Measurements from ENCODE around the gene IL11RA.

IL11RA gene

DNA sequence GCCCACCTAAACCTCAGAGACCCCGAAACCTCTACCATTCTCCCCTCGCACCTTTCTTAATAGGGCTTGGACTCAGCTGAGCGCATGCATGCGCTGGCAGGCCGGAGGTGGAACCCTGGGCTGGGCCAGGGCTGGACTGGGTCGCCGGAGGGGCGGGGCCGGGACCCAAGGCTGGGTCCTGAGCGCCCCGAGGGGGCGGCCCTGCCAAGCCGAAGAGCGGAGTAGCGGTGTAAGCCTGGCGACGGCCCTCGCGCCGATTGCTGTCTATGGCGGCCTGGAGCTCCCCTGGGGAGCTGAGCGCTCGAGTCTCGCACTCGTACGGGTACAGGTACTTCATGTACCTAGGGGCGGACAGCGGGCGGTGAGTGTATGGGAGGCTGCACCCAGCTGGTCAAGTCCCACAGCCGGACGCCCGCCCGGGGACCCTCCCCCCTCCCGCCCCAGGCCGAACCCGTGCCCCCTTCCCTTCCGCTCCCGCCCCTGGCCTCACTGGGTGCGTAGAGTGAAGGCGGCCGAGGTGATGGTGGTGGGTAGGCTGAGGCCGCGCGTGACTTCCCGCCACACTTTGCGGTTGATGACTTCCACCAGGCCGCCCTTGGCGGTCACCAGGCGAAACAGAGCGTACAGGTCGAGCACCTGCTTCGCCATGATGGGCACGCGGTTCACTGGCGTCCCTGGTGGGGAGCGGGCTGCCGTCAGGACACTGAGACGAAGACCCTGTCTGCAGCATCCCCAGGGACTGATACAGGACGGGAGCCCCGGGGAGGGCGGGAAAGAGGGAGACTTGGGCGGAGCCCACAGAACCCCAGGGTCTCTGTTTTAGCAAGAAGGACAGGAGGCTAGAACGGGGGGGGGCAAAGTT lies 28.4 kb upstream of the IL11RA start:
- Mint-ChIP-seq H3K4me3 (no peak overlapping the region), H3K27ac (no peak overlapping the region), H3K4me1 (peaks cover 36% of the 10 kb centered on the region), H3K9me3 (no peaks in the 10 kb centered on the region), H3K27me3 (peaks cover 80% of the 10 kb centered on the region), H3K36me3 (no peaks in the 10 kb centered on the region)
- peak; percentile 29 for DNase-seq
- CTCF ChIA-PET, result interaction anchor here (0.7 to 4.1 kb wide), 3 partner anchors 9 to 32 kb away, joined by 4 to 40 read pairs (median 5); no protein-coding TSS in a partner anchor

GRCh38 chr9:34624475-34625185 lies 27.4 kb upstream of the IL11RA start:
- Mint-ChIP-seq H3K4me1 (peaks cover 31% of the 10 kb centered on the region), H3K9me3 (no peaks in the 10 kb centered on the region), H3K27me3 (peaks cover 91% of the 10 kb centered on the region), H3K27ac (no peak overlapping the region), H3K4me3 (no peak overlapping the region), H3K36me3 (no peaks in the 10 kb centered on the region)
- no peak for DNase-seq
- CTCF ChIA-PET, result interaction anchor here (1.1 to 2.4 kb wide), 3 partner anchors 10 to 13 kb away, joined by 3 to 13 read pairs (median 7); partner anchors contain the start of gene SIGMAR1

DNA sequence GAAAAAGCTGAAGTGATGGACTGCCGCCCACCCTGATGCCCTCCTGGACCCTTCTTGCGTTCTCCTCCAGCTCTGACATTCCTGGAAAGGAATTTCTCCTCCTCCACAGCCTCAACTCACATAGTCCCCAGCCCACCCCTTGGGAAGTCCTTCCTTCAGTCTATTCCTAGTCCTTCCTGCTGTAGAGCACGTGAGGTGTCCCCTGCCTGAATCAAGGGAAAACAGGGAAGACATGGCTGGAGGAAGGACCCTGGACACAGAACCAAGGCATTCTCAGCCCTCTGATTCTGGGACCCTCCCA lies 26.8 kb upstream of the IL11RA start:
- no peak overlapping the region for H3K4me3 Mint-ChIP-seq
- DNase-seq, result no peak
- peaks cover 28% of the 10 kb centered on the region for H3K4me1 Mint-ChIP-seq
- peaks cover 96% of the 10 kb centered on the region for H3K27me3 Mint-ChIP-seq
- no peaks in the 10 kb centered on the region for H3K36me3 Mint-ChIP-seq
- H3K27ac Mint-ChIP-seq, result no peak overlapping the region
- H3K9me3 Mint-ChIP-seq, result no peaks in the 10 kb centered on the region
- CTCF ChIA-PET, result interaction anchor here (1.1 to 2.4 kb wide), 5 partner anchors 8 to 33 kb away, joined by 3 to 13 read pairs (median 5); partner anchors contain the start of gene SIGMAR1

GRCh38 chr9:34627716-34628655 lies 24.0 kb upstream of the IL11RA start:
- Mint-ChIP-seq H3K4me3 (peak overlapping the region; percentile 60), H3K4me1 (peaks cover 21% of the 10 kb centered on the region), H3K36me3 (no peaks in the 10 kb centered on the region), H3K27ac (no peak overlapping the region), H3K9me3 (no peaks in the 10 kb centered on the region), H3K27me3 (peaks cover 84% of the 10 kb centered on the region)
- DNase-seq, result no peak
- CTCF ChIA-PET, result no interaction called here

DNA sequence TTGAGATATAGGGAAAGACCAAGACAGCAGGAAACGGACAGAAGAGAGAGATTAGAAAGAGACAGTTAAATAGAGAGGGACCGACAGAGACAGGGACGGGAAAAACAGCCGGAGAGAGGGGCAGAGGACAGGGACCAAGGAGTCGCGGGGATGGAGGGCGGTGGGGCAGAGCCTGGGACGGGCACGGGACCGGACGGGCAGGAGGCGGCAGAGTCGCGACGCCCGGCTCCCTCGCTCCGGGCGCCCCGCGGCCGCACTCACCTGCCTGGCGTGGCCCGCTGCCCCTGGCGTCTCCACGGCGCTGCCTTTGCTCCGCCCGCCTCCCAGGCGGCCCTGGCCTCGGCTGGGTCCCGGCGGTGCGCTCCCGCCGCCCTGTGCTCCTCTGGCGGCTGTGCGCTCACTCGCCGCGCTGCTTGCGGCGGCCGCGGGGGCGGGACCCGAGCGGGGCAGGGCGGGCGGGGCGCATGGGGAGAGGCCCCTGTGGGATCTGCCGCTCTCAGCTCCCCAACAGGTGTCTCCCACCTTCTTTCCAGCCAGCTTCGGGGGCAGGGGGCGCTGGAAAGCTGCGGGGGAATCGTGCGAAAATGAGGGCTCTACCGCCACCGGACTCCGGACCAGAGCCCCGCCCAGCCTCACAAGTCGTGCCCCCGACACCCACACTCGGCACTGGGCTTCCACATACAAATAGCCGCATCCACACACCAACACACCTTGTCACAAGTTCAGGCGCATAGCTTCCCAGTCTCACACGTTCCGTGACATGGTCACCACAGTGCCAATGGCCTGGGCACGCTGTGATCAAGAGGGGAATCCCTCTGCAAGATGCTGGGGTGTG lies 23.1 kb upstream of the IL11RA start, which contains the start of gene ARID3C:
TSS of gene ARID3C (minus strand) at position 411 of the 835 bp plus-strand sequence. CDS start 1,052 bp downstream, outside the sequence.
- CTCF ChIA-PET, result interaction anchor here (1.3 to 9.9 kb wide), 2 partner anchors 14 to 23 kb away, joined by 4 to 130 read pairs; partner anchors contain the start of gene RPP25L
- H3K27me3 Mint-ChIP-seq, result peaks cover 76% of the 10 kb centered on the region
- H3K9me3 Mint-ChIP-seq, result no peaks in the 10 kb centered on the region
- peak within 1 kb of the TSS; percentile 65 for H3K4me3 Mint-ChIP-seq
- peak; percentile 58 for DNase-seq
- no peak within 1 kb of the TSS for H3K27ac Mint-ChIP-seq
- no peaks in the 10 kb centered on the region for H3K36me3 Mint-ChIP-seq
- H3K4me1 Mint-ChIP-seq, result peaks cover 18% of the 10 kb centered on the region

DNA sequence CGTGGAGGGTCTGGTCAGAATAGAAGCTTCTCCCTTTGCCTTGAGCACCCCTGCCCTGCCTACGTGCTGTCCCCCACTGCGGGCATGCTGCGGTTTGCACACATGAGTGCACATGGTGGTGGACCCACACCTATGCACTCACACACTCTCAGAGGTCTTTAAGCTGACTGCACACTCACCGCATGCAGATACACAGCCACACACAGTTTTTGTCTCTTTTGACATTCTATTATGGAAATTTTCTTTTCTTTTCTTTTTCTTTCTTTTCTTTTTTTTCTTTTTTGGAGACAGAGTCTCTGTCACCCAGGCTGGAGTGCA lies 22.5 kb upstream of the IL11RA start:
- peaks cover 70% of the 10 kb centered on the region for H3K27me3 Mint-ChIP-seq
- H3K27ac Mint-ChIP-seq, result no peak overlapping the region
- DNase-seq, result no peak

DNA sequence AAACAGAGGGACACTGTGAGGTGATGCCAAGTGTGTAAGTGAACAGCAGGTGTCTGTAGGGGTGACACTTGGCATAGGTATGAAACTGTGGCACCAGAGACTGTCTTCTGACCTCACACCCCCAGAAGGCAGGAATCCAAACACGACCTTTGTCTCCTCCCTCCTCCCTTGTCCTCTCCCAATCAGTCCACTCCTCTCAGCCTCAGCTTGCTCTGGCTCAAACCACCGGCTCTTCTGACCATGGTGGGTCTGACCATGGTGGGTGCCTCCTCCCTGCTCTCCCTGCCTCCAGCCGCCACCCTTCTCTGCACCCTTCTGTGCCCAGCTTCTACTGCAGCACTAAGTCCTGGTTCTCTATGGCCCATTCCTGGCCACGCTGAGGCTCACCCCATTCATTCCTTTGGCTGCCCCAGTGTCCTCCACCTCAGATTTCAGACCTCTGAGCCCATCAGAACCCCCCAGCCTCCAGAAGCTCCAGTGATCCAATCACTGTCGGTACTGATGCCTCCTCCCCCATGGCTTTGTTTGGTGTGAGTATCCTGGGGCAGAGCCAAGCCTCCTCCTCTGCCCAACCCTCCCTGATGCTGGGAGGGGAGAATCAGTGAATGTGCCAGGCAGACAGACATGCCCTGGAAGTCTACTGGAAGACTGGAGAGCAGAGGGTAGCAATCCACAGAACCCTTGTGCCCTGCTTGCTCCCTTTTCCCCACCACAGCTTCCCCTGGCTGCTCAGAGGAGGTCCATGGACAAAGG lies 21.4 kb upstream of the IL11RA start:
- Mint-ChIP-seq H3K9me3 (no peaks in the 10 kb centered on the region), H3K4me1 (peaks cover 30% of the 10 kb centered on the region), H3K4me3 (no peak overlapping the region), H3K36me3 (peaks cover 5% of the 10 kb centered on the region), H3K27me3 (peaks cover 59% of the 10 kb centered on the region), H3K27ac (no peak overlapping the region)
- CTCF ChIA-PET, result interaction anchor here (5.8 to 9.9 kb wide), 2 partner anchors 9 to 16 kb away, joined by 40 to 130 read pairs; partner anchors contain the start of genes DCTN3 and RPP25L
- DNase-seq, result no peak

More for the DNA sequence above, 22.5 kb upstream of the IL11RA start:
- Mint-ChIP-seq H3K36me3 (no peaks in the 10 kb centered on the region), H3K9me3 (no peaks in the 10 kb centered on the region), H3K4me3 (peak overlapping the region; percentile 65), H3K4me1 (peaks cover 21% of the 10 kb centered on the region)
- CTCF ChIA-PET, result interaction anchor here (0.7 to 9.9 kb wide), 3 partner anchors 15 to 24 kb away, joined by 3 to 130 read pairs (median 4); partner anchors contain the start of gene RPP25L

DNA sequence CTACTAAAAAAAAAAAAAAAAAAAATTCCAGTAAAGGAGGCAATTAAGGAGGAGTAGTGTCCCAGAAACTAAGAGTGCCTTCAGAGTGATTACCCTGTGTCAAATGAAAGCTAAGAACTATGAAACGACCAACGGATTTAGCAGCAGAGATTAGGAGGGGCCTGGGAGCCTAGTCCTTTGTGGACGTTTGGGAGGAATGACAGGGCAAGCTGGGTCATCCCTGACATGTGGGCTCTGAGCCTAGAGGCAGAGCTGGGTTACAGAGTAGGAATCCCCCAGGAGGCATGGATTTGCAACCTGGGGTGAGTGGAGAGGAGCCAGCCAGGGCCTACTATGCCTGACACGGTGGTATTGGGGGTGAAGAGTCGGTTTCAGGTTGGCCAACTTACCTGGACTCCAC lies 18.8 kb upstream of the IL11RA start:
- H3K27ac Mint-ChIP-seq, result no peak overlapping the region
- H3K4me3 Mint-ChIP-seq, result no peak overlapping the region
- H3K9me3 Mint-ChIP-seq, result no peaks in the 10 kb centered on the region

DNA sequence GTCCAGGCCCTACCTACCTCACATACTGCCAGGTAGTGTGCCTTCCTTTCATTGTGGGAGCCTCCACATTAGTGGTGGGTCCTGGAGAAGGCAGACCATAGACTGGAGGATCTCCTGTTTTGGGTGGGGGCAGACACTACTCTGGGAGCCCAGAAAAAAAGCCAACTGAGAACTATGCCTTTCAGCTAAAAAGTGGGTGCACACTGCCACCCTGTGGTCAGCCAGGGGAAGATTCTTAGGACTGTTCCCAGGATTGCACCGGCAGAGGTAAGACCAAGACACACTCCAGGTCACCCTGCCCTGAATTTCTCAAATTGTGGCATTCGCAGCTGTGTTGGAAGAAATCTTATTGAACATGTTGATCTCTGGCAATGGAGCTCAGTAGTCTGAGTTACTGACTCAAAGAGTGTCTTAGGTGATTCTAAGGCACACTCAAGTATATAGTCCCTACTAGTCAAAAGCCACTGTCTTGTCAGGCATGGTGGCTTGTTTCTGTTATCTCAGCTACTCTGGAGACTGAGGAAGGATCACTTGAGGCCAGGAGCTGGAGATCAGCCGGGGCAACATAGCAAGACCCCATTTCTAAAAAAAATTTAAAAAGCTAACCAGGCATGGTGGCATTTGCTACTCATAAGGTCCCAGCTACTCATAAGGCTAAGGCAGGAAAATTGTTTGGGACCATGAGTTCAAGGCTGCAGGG lies 18.0 kb upstream of the IL11RA start:
- Mint-ChIP-seq H3K4me1 (peaks cover 50% of the 10 kb centered on the region), H3K27me3 (peaks cover 24% of the 10 kb centered on the region), H3K36me3 (peaks cover 12% of the 10 kb centered on the region), H3K27ac (no peak overlapping the region), H3K9me3 (no peaks in the 10 kb centered on the region), H3K4me3 (no peak overlapping the region)
- CTCF ChIA-PET, result interaction anchor here (0.6 to 9.9 kb wide), 18 partner anchors 9 to 302 kb away, joined by 3 to 130 read pairs (median 6); partner anchors contain the start of genes DCTN3, GALT and RPP25L
- DNase-seq, result peak; percentile 87

More for the DNA sequence above, 18.8 kb upstream of the IL11RA start:
- CTCF ChIA-PET, result interaction anchor here (1.3 to 9.9 kb wide), 9 partner anchors 10 to 131 kb away, joined by 5 to 130 read pairs (median 16); partner anchors contain the start of genes DCTN3, GALT and RPP25L
- no peak for DNase-seq
- H3K36me3 Mint-ChIP-seq, result peaks cover 12% of the 10 kb centered on the region
- peaks cover 46% of the 10 kb centered on the region for H3K4me1 Mint-ChIP-seq
- peaks cover 33% of the 10 kb centered on the region for H3K27me3 Mint-ChIP-seq

DNA sequence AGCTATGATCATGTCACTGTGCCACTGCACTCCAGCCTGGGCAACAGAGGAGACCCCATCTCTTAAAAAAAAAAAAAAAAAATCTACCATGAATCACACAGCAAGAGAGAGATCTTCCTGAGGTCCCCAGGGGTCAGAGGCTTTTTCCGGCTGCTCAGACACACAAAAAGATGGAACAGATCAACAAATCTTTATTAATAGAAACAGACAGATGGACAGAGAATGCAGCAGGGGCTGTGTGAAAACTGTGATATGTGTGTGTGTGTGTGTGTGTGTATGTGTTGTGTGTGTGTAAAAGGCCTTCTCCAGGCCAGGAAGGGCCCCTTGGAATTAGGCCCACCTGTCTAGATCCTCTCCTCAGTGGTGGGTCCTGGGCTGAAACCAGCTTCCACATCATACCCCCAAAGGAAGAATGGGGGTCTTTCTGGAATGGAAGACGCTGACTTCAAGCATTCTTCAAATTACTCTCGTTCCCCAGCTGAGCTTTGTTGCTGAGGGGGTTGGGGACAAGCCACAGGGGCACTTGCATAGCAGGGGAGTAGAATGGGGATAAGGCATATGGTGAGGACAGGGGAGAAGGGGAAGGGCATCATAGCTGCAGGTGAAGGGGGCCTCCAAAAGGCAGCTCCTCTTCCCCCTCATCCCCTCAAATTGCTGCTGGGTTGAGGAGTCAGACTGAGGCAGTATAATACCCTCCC lies 17.3 kb upstream of the IL11RA start:
- CTCF ChIA-PET, result interaction anchor here (0.7 to 9.9 kb wide), 19 partner anchors 8 to 303 kb away, joined by 3 to 130 read pairs (median 5); partner anchors contain the start of genes DCTN3, GALT and RPP25L
- Mint-ChIP-seq H3K36me3 (peaks cover 12% of the 10 kb centered on the region), H3K4me3 (no peak overlapping the region), H3K27me3 (peaks cover 17% of the 10 kb centered on the region), H3K9me3 (no peaks in the 10 kb centered on the region), H3K4me1 (peaks cover 46% of the 10 kb centered on the region), H3K27ac (no peak overlapping the region)
- DNase-seq, result no peak

DNA sequence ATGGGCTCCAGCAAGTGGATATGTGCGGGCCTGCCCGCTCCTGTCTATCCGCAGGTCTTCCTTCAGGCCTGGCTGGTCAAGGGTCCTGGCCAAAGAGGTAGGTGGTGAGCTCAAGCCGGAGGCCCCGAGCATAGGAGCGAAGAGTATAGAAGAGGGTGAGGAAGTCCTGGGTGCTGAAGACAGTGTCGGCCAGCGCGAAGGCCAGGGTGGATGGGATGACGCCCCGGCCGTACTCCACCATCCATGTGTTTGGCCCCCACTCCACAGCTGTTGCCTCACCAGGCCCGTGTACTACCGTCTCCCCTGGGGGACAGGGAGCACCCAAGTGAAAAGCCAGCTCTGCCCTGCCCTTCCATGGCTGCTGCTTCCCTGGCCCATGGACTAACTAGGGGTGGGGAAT lies 16.4 kb upstream of the IL11RA start:
- H3K9me3 Mint-ChIP-seq, result no peaks in the 10 kb centered on the region
- peaks cover 12% of the 10 kb centered on the region for H3K36me3 Mint-ChIP-seq
- H3K27ac Mint-ChIP-seq, result no peak overlapping the region
- H3K4me3 Mint-ChIP-seq, result peak overlapping the region; percentile 59
- CTCF ChIA-PET, result interaction anchor here (0.7 to 9.9 kb wide), 7 partner anchors 11 to 112 kb away, joined by 3 to 130 read pairs (median 33); partner anchors contain the start of genes DCTN3, ENHO, GALT and RPP25L
- peaks cover 42% of the 10 kb centered on the region for H3K4me1 Mint-ChIP-seq
- peaks cover 9% of the 10 kb centered on the region for H3K27me3 Mint-ChIP-seq
- no peak for DNase-seq

Data from activated naive CD4-positive, alpha-beta T cell treated with anti-CD3 and anti-CD28 coated beads, Interleukin-2, amount 10 ng/mL, durations not matched to agents 7 days and 5 days (primary cell).